ENCODE results near the gene IL12A. TPM values are rescaled to one million over a fixed set of nuclear protein-coding genes. Genes with fewer than 3 reads are reported as not detected.

The IL12A gene
- total RNA-seq, 1 donor from 2014 or later, result not detected

DNA sequence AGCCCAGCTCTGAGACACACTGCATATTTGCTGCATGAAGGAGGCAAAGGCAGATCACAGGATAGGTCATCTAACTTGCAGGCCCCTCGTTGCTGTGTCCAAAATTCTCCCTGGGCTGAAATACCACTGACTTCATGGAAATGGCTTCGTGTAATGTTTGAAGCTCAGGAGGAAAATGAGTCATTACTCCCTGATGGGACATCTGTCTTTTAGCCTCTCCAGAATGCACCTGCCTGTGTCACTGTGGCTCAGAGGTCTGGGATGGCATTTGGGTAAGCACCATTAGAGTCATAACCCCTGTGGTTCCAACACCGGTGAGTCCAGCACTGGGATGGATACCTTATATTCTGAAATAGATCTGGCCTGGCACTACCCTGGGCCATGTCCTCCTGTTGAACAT lies 51.5 kb downstream of the IL12A start:
- Mint-ChIP-seq H3K27ac (ENCODE audit: unreplicated experiment) (no peak overlapping the region), H3K4me3 (ENCODE audit: unreplicated experiment) (no peak overlapping the region), H3K27me3 (ENCODE audit: unreplicated experiment) (peaks cover 5% of the 10 kb centered on the region), H3K9me3 (ENCODE audit: unreplicated experiment) (peaks cover 4% of the 10 kb centered on the region), H3K36me3 (ENCODE audit: unreplicated experiment) (peaks cover 19% of the 10 kb centered on the region), H3K4me1 (ENCODE audit: low read depth, unreplicated experiment) (no peaks in the 10 kb centered on the region)
- no peak for DNase-seq
- TF ChIP-seq, protein P1, sequence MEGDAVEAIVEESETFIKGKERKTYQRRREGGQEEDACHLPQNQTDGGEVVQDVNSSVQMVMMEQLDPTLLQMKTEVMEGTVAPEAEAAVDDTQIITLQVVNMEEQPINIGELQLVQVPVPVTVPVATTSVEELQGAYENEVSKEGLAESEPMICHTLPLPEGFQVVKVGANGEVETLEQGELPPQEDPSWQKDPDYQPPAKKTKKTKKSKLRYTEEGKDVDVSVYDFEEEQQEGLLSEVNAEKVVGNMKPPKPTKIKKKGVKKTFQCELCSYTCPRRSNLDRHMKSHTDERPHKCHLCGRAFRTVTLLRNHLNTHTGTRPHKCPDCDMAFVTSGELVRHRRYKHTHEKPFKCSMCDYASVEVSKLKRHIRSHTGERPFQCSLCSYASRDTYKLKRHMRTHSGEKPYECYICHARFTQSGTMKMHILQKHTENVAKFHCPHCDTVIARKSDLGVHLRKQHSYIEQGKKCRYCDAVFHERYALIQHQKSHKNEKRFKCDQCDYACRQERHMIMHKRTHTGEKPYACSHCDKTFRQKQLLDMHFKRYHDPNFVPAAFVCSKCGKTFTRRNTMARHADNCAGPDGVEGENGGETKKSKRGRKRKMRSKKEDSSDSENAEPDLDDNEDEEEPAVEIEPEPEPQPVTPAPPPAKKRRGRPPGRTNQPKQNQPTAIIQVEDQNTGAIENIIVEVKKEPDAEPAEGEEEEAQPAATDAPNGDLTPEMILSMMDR (IDR thresholded peaks at IDR 0.05; ENCODE audit: partially characterized antibody, unreplicated experiment), result no peak

GRCh38 chr3:160041465-160041864 lies 52.8 kb downstream of the IL12A start:
- H3K36me3 Mint-ChIP-seq (ENCODE audit: unreplicated experiment), result peaks cover 19% of the 10 kb centered on the region
- TF ChIP-seq, protein P1 (IDR thresholded peaks at IDR 0.05; ENCODE audit: partially characterized antibody, unreplicated experiment), result no peak
- peaks cover 4% of the 10 kb centered on the region for H3K9me3 Mint-ChIP-seq (ENCODE audit: unreplicated experiment)
- H3K4me3 Mint-ChIP-seq (ENCODE audit: unreplicated experiment), result no peak overlapping the region
- no peaks in the 10 kb centered on the region for H3K4me1 Mint-ChIP-seq (ENCODE audit: low read depth, unreplicated experiment)
- DNase-seq, result no peak
- H3K27ac Mint-ChIP-seq (ENCODE audit: unreplicated experiment), result no peak overlapping the region
- H3K27me3 Mint-ChIP-seq (ENCODE audit: unreplicated experiment), result peaks cover 5% of the 10 kb centered on the region

DNA sequence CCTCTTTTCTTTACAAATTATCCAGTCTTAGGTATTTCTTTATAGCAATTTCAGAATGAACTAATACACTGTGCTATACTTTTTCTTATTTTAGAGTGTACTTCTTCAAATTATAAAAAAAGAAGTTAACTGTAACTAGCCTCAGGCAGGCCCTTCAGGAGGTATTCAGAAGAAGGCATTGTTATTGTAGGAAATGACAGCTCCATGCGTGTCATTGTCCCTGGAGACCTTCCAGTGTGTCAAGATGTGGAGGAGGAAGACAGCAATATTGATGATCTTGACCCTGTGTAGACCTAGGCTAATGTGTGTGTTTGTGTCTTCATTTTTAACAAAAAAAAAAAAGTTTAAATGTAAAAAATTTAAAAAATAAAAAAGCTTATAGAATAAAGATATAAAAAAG lies 55.5 kb downstream of the IL12A start:
- Mint-ChIP-seq H3K36me3 (ENCODE audit: unreplicated experiment) (peaks cover 19% of the 10 kb centered on the region), H3K27ac (ENCODE audit: unreplicated experiment) (no peak overlapping the region), H3K4me3 (ENCODE audit: unreplicated experiment) (no peak overlapping the region), H3K9me3 (ENCODE audit: unreplicated experiment) (peaks cover 2% of the 10 kb centered on the region), H3K27me3 (ENCODE audit: unreplicated experiment) (peaks cover 2% of the 10 kb centered on the region), H3K4me1 (ENCODE audit: low read depth, unreplicated experiment) (no peaks in the 10 kb centered on the region)
- TF ChIP-seq, protein P1 (IDR thresholded peaks at IDR 0.05; ENCODE audit: partially characterized antibody, unreplicated experiment), result no peak
- no peak for DNase-seq

Other genes with a start within 250 kb of the IL12A start
- gene SCHIP1, start 149.0 kb upstream of the IL12A start, total RNA-seq (ENCODE audit: unreplicated experiment), result 76.3 TPM
- gene C3orf80, start 236.6 kb downstream of the IL12A start, total RNA-seq (ENCODE audit: unreplicated experiment), result 0.34 TPM